GM12875 (cell line): ENCODE measurements around the gene UBR4.

Experiments
- H3K4me3 ChIP-seq: one replicate; pipeline ENCODE4 v1.5.1; 2011; ENCODE audit warnings: low read depth, low read length, control low read depth
- TF ChIP-seq, protein P1 (sequence below): IDR thresholded peaks from 2 replicates; pipeline ENCODE4 v1.5.1; 2011; ENCODE audit warnings: low read depth, mild to moderate bottlenecking, control low read depth, inconsistent platforms, low read length, moderate library complexity, borderline replicate concordance; ENCODE audit not compliant: insufficient read depth

The UBR4 gene

DNA sequence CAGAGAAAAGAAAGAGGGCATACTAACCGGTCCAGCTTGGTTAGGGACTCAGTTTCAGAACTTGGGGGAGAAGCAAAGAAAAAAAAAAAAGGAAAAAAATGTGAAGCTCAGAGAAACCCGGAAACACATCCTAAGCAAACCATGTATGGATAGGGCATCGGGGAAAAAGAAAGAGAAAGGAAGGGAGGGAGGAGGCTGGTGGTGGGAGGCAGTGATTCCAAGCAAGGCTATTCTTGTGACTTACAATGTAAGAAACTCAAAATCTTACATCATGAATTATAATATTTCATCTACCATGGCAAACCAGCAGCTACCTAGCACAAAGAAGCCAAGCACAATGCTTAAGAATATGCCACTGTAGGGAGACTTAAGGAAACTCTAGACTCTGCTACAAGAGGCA lies 60.3 kb downstream of the UBR4 start:
- TF ChIP-seq, protein P1, sequence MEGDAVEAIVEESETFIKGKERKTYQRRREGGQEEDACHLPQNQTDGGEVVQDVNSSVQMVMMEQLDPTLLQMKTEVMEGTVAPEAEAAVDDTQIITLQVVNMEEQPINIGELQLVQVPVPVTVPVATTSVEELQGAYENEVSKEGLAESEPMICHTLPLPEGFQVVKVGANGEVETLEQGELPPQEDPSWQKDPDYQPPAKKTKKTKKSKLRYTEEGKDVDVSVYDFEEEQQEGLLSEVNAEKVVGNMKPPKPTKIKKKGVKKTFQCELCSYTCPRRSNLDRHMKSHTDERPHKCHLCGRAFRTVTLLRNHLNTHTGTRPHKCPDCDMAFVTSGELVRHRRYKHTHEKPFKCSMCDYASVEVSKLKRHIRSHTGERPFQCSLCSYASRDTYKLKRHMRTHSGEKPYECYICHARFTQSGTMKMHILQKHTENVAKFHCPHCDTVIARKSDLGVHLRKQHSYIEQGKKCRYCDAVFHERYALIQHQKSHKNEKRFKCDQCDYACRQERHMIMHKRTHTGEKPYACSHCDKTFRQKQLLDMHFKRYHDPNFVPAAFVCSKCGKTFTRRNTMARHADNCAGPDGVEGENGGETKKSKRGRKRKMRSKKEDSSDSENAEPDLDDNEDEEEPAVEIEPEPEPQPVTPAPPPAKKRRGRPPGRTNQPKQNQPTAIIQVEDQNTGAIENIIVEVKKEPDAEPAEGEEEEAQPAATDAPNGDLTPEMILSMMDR, result no peak
- no peak overlapping the region for H3K4me3 ChIP-seq

DNA sequence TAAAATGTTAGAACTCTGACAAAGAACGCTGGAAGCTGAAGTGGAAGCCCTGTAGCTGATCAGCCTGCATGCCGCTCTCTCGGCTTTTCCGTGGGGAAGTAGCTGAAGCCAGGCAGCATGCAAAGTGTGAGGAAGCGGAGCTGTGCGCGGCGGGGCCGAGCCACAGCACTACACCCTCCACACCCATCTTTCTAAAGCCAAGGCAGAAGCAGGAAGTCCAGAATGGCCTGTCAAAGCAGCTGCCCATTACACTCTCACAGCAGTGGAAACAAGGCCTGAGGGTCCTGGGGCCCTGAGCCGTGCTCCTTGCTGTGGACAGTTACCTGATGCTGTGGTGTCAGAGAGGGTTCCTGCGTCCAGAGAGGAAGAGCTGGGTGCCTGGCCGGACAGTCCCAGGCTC lies 69.6 kb downstream of the UBR4 start:
- TF ChIP-seq, protein P1, result no peak
- no peak overlapping the region for H3K4me3 ChIP-seq

DNA sequence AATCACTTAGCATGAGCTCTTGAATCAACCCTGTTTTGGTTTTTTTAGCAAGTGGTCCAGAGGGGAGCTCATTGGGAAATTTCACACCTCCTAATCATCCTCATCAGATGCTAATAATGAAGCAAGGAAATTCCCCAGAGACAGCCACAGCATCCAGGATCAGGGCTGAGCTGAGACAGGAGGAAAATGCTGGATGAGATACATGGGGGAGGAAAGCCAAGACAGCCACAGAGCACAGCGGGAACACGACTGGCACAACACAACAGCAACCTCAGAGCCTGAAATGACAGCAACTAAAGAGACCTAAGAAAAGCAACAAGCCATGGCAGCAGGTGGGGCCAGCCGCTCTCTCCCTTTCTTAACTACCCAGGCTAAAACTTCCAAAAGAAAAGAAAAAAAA lies 70.4 kb downstream of the UBR4 start:
- TF ChIP-seq, protein P1, result no peak
- H3K4me3 ChIP-seq, result no peak overlapping the region

DNA sequence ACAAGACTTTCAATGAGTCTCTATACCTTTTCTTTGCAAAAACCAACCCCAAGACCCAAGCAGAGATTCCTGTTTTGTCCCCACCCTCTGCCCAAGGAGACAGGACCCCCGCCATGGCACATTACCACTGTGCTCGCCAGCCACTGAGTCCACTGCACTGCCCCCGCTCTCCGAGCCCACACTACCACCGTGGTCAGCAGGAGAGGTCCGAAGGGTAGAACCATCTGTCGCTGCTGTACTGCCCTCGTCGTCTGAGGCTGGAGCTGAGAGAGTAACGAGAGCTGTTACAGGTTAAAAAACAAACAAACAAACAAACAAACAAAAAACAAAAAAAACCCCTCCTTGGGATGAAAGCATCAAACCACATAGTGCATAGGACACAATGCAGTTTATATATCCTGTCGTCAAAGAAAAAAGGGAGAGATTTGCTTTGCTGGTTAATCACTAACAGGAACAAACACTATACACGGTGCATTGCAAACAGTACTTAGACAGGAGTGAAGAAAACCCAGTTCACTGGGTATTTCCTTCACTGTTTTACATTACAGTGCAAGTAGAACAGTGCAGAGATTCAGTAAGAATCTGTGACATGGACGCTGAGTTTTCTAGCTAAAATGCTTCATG lies 71.0 kb downstream of the UBR4 start:
- TF ChIP-seq, protein P1, result no peak
- H3K4me3 ChIP-seq, result no peak overlapping the region

DNA sequence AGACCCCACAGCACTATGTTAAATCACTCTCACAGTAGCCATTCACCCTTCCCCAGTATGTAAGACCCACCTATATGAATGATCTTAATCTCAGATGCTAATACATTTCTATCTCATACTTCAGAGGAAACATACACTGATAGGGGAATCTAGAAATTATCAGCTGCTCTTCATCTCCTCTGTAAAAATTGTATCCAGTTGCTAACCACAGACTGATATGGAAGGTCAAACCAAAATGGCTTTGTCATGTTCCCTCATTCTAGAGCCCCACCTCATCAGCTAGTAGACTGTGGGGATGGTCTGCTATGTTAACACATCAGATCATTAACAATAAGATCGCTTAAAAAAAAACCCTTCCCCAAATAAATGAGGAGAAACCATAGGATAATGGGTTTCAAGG lies 71.7 kb downstream of the UBR4 start:
- no peak overlapping the region for H3K4me3 ChIP-seq
- TF ChIP-seq, protein P1, result no peak

DNA sequence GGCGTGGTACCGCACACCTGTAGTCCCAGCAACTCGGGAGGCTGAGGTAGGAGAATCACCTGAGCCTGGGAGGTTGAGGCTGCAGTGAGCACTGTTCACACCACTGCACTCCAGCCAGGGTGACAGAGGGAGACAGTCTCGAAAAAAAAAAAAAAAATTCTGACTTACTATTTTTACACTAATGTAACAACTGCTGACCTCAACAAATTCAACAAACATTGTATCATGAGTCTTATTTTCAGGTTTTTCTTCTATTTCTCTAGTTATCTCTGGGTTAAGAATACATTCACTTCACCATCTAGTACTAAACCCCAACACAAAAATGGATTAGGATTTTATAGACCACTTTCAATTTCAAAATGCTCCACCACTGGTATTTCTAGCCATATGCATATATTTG lies 72.9 kb downstream of the UBR4 start:
- H3K4me3 ChIP-seq, result no peak overlapping the region
- TF ChIP-seq, protein P1, result no peak

DNA sequence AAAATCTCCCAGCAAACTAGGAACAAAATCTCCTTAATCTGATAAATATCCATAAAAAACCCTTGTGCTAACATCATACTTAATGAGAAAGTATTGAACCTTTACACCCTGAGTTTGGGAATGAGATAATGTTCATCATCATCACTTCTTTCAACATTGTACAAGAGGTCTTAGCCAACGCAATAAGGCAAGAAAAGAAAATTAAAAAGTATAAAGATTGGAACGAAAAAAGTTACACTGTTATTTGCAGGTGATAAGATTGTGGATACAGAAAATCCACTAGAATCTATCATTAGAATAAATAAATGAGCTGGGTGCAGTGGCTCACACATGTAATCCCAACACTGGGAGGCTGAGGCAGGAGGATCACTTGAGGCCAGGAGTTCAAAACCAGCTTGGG lies 76.7 kb downstream of the UBR4 start:
- no peak overlapping the region for H3K4me3 ChIP-seq
- TF ChIP-seq, protein P1, result no peak
